ENCODE results near the gene CALCOCO2. TPM values are rescaled to one million over a fixed set of nuclear protein-coding genes. Genes with fewer than 3 reads are reported as not detected.

CALCOCO2 gene
- total and polyA plus RNA-seq, 2 of the 13 experiments (the other 11 are each of a cell fraction or from before 2014, with no cell fraction given) = 72.9 to 111 TPM

GRCh38 chr17:48795444-48796162 is 35.2 kb upstream of the CALCOCO2 start (continued):
- peak; percentile 87 to 89 for TF ChIP-seq EP300 (IDR thresholded peaks at IDR 0.05; ENCODE audit: low read depth in 2 of 2, low read length in 2 of 2)
- no peak; the same call in 1 of the 2 replicates for TF ChIP-seq EP300 (CRISPR knock-in tag; IDR thresholded peaks at IDR 0.05; ENCODE audit: borderline replicate concordance)
- TF ChIP-seq SMC3 (IDR thresholded peaks at IDR 0.05; ENCODE audit: low read length) = peak; percentile 39; the same call in 1 of the 2 replicates
- no peak for TF ChIP-seq RARG (CRISPR knock-in tag; IDR thresholded peaks at IDR 0.05; ENCODE audit: low read depth)
- 0 out of 2 replicates have a peak, but pooled peaks have one; percentile 15 for TF ChIP-seq ZNF629 (CRISPR knock-in tag; conservative IDR thresholded peaks at IDR 0.05)
- TF ChIP-seq HDAC6 (IDR thresholded peaks at IDR 0.05; ENCODE audit: low read depth, low read length) = no peak
- TF ChIP-seq, protein P1, sequence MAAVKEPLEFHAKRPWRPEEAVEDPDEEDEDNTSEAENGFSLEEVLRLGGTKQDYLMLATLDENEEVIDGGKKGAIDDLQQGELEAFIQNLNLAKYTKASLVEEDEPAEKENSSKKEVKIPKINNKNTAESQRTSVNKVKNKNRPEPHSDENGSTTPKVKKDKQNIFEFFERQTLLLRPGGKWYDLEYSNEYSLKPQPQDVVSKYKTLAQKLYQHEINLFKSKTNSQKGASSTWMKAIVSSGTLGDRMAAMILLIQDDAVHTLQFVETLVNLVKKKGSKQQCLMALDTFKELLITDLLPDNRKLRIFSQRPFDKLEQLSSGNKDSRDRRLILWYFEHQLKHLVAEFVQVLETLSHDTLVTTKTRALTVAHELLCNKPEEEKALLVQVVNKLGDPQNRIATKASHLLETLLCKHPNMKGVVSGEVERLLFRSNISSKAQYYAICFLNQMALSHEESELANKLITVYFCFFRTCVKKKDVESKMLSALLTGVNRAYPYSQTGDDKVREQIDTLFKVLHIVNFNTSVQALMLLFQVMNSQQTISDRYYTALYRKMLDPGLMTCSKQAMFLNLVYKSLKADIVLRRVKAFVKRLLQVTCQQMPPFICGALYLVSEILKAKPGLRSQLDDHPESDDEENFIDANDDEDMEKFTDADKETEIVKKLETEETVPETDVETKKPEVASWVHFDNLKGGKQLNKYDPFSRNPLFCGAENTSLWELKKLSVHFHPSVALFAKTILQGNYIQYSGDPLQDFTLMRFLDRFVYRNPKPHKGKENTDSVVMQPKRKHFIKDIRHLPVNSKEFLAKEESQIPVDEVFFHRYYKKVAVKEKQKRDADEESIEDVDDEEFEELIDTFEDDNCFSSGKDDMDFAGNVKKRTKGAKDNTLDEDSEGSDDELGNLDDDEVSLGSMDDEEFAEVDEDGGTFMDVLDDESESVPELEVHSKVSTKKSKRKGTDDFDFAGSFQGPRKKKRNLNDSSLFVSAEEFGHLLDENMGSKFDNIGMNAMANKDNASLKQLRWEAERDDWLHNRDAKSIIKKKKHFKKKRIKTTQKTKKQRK (IDR thresholded peaks at IDR 0.05; ENCODE audit: low read length) = no peak
- peak; percentile 84; the same call in 1 of the 2 replicates for TF ChIP-seq ZNF543 (CRISPR knock-in tag; IDR thresholded peaks at IDR 0.05)
- no peak for TF ChIP-seq ARHGAP35 (CRISPR knock-in tag; IDR thresholded peaks at IDR 0.05; ENCODE audit: borderline replicate concordance)
- no peak for TF ChIP-seq HNRNPH1 (optimal IDR thresholded peaks at IDR 0.05; ENCODE audit: low read depth, low read length)
- TF ChIP-seq ONECUT2 (CRISPR knock-in tag; IDR thresholded peaks at IDR 0.05) = peak; percentile 98
- TF ChIP-seq ZNF383 (CRISPR knock-in tag; IDR thresholded peaks at IDR 0.05; ENCODE audit: borderline replicate concordance) = no peak
- TF ChIP-seq HNF1B (CRISPR knock-in tag; IDR thresholded peaks at IDR 0.05) = peak; percentile 99
- no peak for TF ChIP-seq MED8 (CRISPR knock-in tag; IDR thresholded peaks at IDR 0.05; ENCODE audit: insufficient replicate concordance)
- TF ChIP-seq, protein P2, sequence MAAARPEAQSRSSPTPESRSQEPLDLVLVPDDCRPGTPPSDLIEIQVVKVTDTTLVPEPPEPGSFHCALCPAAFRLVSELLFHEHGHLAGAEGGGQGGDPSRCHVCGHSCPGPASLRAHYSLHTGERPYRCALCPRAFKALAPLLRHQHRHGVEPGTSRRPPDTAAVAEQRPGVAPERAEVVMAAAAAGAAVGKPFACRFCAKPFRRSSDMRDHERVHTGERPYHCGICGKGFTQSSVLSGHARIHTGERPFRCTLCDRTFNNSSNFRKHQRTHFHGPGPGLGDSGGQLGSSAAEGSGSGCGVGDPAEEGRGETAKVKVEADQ (CRISPR knock-in tag; IDR thresholded peaks at IDR 0.05; ENCODE audit: borderline replicate concordance) = peak; percentile 25; the same call in 1 of the 2 replicates
- TF ChIP-seq PHF8 (CRISPR knock-in tag; IDR thresholded peaks at IDR 0.05) = no peak; the same call in 1 of the 2 replicates
- no peak for TF ChIP-seq TBP (CRISPR knock-in tag; IDR thresholded peaks at IDR 0.05)
- TF ChIP-seq HOXA3 (CRISPR knock-in tag; IDR thresholded peaks at IDR 0.05) = peak; percentile 56; the same call in 1 of the 2 replicates
- TF ChIP-seq PAWR (CRISPR knock-in tag; IDR thresholded peaks at IDR 0.05; ENCODE audit: borderline replicate concordance) = no peak
- TF ChIP-seq ZNF207 (IDR thresholded peaks at IDR 0.05; ENCODE audit: borderline replicate concordance) = no peak
- TF ChIP-seq ZNF607 (CRISPR knock-in tag; IDR thresholded peaks at IDR 0.05; ENCODE audit: borderline replicate concordance) = 0 out of 2 replicates have a peak, but pooled peaks have one; percentile 20
- TF ChIP-seq ZFP82 (CRISPR knock-in tag; IDR thresholded peaks at IDR 0.05; ENCODE audit: borderline replicate concordance) = no peak
- no peak for TF ChIP-seq EZH2 (conservative IDR thresholded peaks at IDR 0.05; ENCODE audit: low read depth, low read length)
- no peak for TF ChIP-seq AKAP8 (CRISPR knock-in tag; IDR thresholded peaks at IDR 0.05)
- peak; percentile 55; the same call in 1 of the 2 replicates for TF ChIP-seq KDM4B (CRISPR knock-in tag; IDR thresholded peaks at IDR 0.05)
